OCI-LY3 (cell line): Measurements from ENCODE around the gene KRT32.

Source experiments
- H2AFZ ChIP-seq: fragments of 200-600, 300-600 bp; shearing (Covaris generic); 2 replicates; pipeline ENCODE4 v1.6.0; 2014; ENCODE audit warnings: antibody characterized with exemption, low read depth, low read length
- H3K27ac ChIP-seq: fragments of 200-600, 300-600 bp; sonication (generic); 2 replicates; pipeline ENCODE4 v1.5.1; 2014; ENCODE audit warnings: mild to moderate bottlenecking, low read length, moderate library complexity, mixed read lengths
- H3K27me3 ChIP-seq: fragments of 200-600, 300-600 bp; sonication (generic); 2 replicates; pipeline ENCODE4 v1.6.1; 2014; ENCODE audit warnings: low read depth, low read length, mixed read lengths
- H3K36me3 ChIP-seq: fragments of 200-600, 300-600 bp; sonication (generic); replicated peaks from 2 replicates; pipeline ENCODE3; 2014; ENCODE audit warnings: low read depth, low read length, mixed read lengths
- H3K4me1 ChIP-seq: fragments of 300-600, 200-600 bp; sonication (generic); 2 replicates; pipeline ENCODE4 v1.6.1; 2014; ENCODE audit warnings: low read length, mixed read lengths
- H3K4me2 ChIP-seq: fragments of 200-600, 300-600 bp; sonication (generic); 2 replicates; pipeline ENCODE4 v1.6.1; 2014; ENCODE audit warnings: low read length, mixed read lengths
- H3K4me3 ChIP-seq: fragments of 300-600, 200-600 bp; sonication (generic); 2 replicates; pipeline ENCODE4 v1.5.1; 2014; ENCODE audit warnings: antibody characterized with exemption, mild to moderate bottlenecking, low read length, moderate library complexity
- H3K79me2 ChIP-seq: fragments of 300-600, 200-600 bp; shearing (Covaris generic); 2 replicates; pipeline ENCODE4 v1.6.1; 2014; ENCODE audit warnings: mild to moderate bottlenecking, low read length, mixed read lengths
- H3K9ac ChIP-seq: fragments of 300-600, 200-600 bp; shearing (Covaris generic); 2 replicates; pipeline ENCODE4 v1.6.0; 2014; ENCODE audit warnings: mild to moderate bottlenecking, low read length, moderate library complexity
- H3K9me3 ChIP-seq: fragments of 200-600, 300-600 bp; shearing (Covaris generic); 2 replicates; pipeline ENCODE4 v1.6.1; 2014; ENCODE audit warnings: low read length, mixed read lengths; ENCODE audit not compliant: insufficient read depth
- H4K20me1 ChIP-seq: fragments of 200-600, 300-600 bp; sonication (generic); 2 replicates; pipeline ENCODE4 v1.6.1; 2016; ENCODE audit warnings: low read length, mixed read lengths; ENCODE audit not compliant: insufficient read depth
- EZH2phosphoT487 ChIP-seq: fragments of 200-600 bp; shearing (Covaris generic); IDR thresholded peaks from 2 replicates; pipeline ENCODE4 v1.6.1; 2018; ENCODE audit warnings: antibody characterized with exemption, mixed run types, low read depth
- TF ChIP-seq, protein P1 (sequence below): fragments of 200-600, 300-600 bp; sonication (generic); IDR thresholded peaks from 2 replicates; pipeline ENCODE4 v1.5.1; 2014; ENCODE audit warnings: antibody characterized with exemption, low read length, low read depth

Gene KRT32

DNA sequence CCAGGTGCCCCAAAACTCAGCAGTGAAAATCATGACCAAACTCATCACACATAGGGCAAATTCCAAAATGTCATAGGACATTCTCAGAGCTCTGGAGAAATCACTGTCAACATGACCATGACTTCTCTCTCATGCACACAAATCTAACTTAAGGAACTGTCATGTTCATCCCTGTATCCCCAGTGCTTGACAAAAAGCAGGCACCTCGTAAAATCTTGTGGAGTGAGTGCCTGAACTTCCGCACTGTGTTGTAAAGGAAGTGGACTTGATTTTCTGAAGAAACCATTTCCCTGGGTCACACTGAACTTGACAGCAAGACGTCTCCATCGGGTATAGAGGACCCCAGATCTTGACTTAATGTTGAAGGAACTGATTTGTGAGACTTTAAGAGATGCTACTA is 45.6 kb downstream of the KRT32 start:
- Histone ChIP-seq H3K4me2 (no peak overlapping the region), H3K4me1 (no peaks in the 10 kb centered on the region), H3K27ac (no peak overlapping the region), H3K4me3 (no peak overlapping the region), H4K20me1 (no peaks in the 10 kb centered on the region), H2AFZ (no peak overlapping the region), H3K9ac (no peak overlapping the region), H3K79me2 (no peaks in the 10 kb centered on the region), H3K36me3 (no peaks in the 10 kb centered on the region), H3K9me3 (no peaks in the 10 kb centered on the region), H3K27me3 (no peaks in the 10 kb centered on the region)
- TF ChIP-seq EZH2phosphoT487, result no peak
- TF ChIP-seq, protein P1, sequence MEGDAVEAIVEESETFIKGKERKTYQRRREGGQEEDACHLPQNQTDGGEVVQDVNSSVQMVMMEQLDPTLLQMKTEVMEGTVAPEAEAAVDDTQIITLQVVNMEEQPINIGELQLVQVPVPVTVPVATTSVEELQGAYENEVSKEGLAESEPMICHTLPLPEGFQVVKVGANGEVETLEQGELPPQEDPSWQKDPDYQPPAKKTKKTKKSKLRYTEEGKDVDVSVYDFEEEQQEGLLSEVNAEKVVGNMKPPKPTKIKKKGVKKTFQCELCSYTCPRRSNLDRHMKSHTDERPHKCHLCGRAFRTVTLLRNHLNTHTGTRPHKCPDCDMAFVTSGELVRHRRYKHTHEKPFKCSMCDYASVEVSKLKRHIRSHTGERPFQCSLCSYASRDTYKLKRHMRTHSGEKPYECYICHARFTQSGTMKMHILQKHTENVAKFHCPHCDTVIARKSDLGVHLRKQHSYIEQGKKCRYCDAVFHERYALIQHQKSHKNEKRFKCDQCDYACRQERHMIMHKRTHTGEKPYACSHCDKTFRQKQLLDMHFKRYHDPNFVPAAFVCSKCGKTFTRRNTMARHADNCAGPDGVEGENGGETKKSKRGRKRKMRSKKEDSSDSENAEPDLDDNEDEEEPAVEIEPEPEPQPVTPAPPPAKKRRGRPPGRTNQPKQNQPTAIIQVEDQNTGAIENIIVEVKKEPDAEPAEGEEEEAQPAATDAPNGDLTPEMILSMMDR, result no peak

DNA sequence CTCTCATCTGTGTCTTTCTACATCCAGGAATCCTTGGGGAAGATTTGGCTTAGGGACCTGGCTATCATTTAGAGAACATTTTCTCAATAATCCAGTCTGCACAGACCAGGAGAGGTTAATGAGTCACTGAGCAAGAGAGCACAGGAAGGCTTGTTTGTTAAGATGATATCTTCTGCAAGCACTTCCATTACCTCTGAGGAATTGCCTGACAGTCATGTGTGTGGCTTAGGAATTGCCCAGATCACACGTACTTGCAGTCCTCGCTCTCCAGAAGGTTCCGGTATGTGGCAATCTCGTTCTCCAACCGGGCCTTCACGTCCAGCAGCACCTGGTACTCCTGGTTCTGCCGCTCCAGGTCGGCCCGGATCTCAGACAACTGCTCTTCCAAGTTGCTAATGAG is 46.1 kb downstream of the KRT32 start:
- no peak overlapping the region for H3K4me3 ChIP-seq
- no peaks in the 10 kb centered on the region for H3K4me1 ChIP-seq
- H3K4me2 ChIP-seq, result no peak overlapping the region
- no peak overlapping the region for H3K9ac ChIP-seq
- H3K36me3 ChIP-seq, result no peaks in the 10 kb centered on the region
- no peaks in the 10 kb centered on the region for H3K9me3 ChIP-seq
- H3K79me2 ChIP-seq, result no peaks in the 10 kb centered on the region
- no peak overlapping the region for H2AFZ ChIP-seq
- TF ChIP-seq, protein P1, result no peak
- no peak for TF ChIP-seq EZH2phosphoT487
- no peaks in the 10 kb centered on the region for H4K20me1 ChIP-seq
- H3K27me3 ChIP-seq, result no peaks in the 10 kb centered on the region
- H3K27ac ChIP-seq, result no peak overlapping the region

DNA sequence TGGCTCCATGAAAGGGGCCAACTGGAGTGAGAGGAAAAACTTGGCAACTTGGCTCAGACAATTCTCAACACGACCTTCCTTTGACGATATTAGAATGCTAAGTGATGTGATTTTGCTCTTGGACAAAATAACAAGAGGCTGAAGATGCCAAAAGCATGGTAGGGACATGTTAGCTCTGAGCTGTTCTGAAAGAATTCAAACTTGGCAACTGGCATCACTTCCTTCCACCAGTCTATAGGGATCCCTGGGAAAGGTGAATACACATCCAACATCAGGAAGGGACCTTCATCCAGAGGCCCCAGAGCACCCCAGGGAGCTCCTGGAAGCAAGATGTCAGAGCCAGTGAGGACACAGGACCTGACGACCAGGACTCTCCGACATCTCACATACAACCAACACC is 47.1 kb downstream of the KRT32 start:
- Histone ChIP-seq H3K79me2 (no peaks in the 10 kb centered on the region), H3K9ac (no peak overlapping the region), H2AFZ (no peak overlapping the region), H3K9me3 (no peaks in the 10 kb centered on the region), H3K4me2 (no peak overlapping the region), H3K36me3 (no peaks in the 10 kb centered on the region), H3K27me3 (no peaks in the 10 kb centered on the region), H3K4me3 (no peak overlapping the region), H4K20me1 (no peaks in the 10 kb centered on the region), H3K4me1 (no peaks in the 10 kb centered on the region), H3K27ac (no peak overlapping the region)
- TF ChIP-seq, protein P1, result no peak
- no peak for TF ChIP-seq EZH2phosphoT487

DNA sequence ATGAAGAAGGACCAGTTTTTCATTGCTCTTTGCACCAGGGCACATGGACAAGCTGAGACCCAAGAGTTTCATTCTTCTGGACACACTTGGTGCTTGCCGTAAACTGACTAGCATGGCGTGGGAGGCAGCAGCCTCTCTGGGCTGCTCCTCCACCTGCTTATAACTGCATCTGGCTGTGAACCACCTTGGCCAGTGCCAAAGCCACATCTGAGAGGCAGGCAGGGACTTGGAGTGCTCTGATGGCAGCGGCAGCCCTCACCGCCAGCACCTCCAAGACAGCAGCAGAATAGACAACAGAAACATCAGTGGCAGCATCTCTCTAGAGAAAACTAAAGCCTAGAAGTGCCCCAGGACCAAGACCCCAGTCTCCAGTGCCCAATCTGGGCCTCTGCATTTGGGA is 47.5 kb downstream of the KRT32 start:
- no peaks in the 10 kb centered on the region for H3K79me2 ChIP-seq
- no peak overlapping the region for H3K4me3 ChIP-seq
- H3K4me2 ChIP-seq, result no peak overlapping the region
- no peaks in the 10 kb centered on the region for H4K20me1 ChIP-seq
- no peak overlapping the region for H3K9ac ChIP-seq
- no peaks in the 10 kb centered on the region for H3K9me3 ChIP-seq
- no peaks in the 10 kb centered on the region for H3K4me1 ChIP-seq
- no peak overlapping the region for H2AFZ ChIP-seq
- no peak overlapping the region for H3K27ac ChIP-seq
- no peaks in the 10 kb centered on the region for H3K36me3 ChIP-seq
- TF ChIP-seq, protein P1, result no peak
- TF ChIP-seq EZH2phosphoT487, result no peak
- H3K27me3 ChIP-seq, result no peaks in the 10 kb centered on the region
